ENCODE measurements around the gene BNC2.

Gene BNC2

GRCh38 chr9:16664211-16664610, 206.3 kb downstream of the BNC2 start:
- no peak for DNase-seq

- DNase-seq = no peak
These were observed 208.7 kb downstream of the BNC2 start for GRCh38 chr9:16661816-16662215.

- DNase-seq = no peak
These were observed 211.4 kb downstream of the BNC2 start for GRCh38 chr9:16659096-16659495.

- DNase-seq = no peak
These were observed 213.9 kb downstream of the BNC2 start for GRCh38 chr9:16656432-16657169.

GRCh38 chr9:16654596-16655126, 215.8 kb downstream of the BNC2 start:
- no peak for DNase-seq

GRCh38 chr9:16653491-16654399, 216.7 kb downstream of the BNC2 start:
- no peak for DNase-seq

- no peak for DNase-seq
These were observed 217.9 kb downstream of the BNC2 start for GRCh38 chr9:16652582-16652981.

- no peak for DNase-seq
These were observed 219.0 kb downstream of the BNC2 start for GRCh38 chr9:16651446-16651964.

GRCh38 chr9:16645970-16646369, 224.5 kb downstream of the BNC2 start:
- DNase-seq = no peak

GRCh38 chr9:16642421-16643109, 227.9 kb downstream of the BNC2 start:
- no peak for DNase-seq

GRCh38 chr9:16640649-16641048, 229.8 kb downstream of the BNC2 start:
- no peak for DNase-seq

GRCh38 chr9:16639644-16640043, 230.8 kb downstream of the BNC2 start:
- no peak for DNase-seq

- DNase-seq = no peak
These were observed 232.6 kb downstream of the BNC2 start for GRCh38 chr9:16637911-16638310.

- DNase-seq = no peak
These were observed 233.3 kb downstream of the BNC2 start for GRCh38 chr9:16637218-16637617.

GRCh38 chr9:16633794-16634193, 236.7 kb downstream of the BNC2 start:
- DNase-seq = no peak

- DNase-seq = no peak
These were observed 242.1 kb downstream of the BNC2 start for GRCh38 chr9:16628413-16628812.

GRCh38 chr9:16627967-16628366, 242.5 kb downstream of the BNC2 start:
- no peak for DNase-seq

GRCh38 chr9:16627521-16627920, 242.9 kb downstream of the BNC2 start:
- no peak for DNase-seq

- no peak for DNase-seq
These were observed 243.8 kb downstream of the BNC2 start for GRCh38 chr9:16626577-16627130.

GRCh38 chr9:16625811-16626210, 244.7 kb downstream of the BNC2 start:
- DNase-seq = no peak

- DNase-seq = no peak
These were observed 245.3 kb downstream of the BNC2 start for GRCh38 chr9:16625161-16625631.

GRCh38 chr9:16624744-16625117, 245.7 kb downstream of the BNC2 start:
- no peak for DNase-seq

Measured in inflammatory macrophage treated with lipopolysaccharide for 4 hours (primary cell).